Measurements from ENCODE around the gene RHOG. TPM values are rescaled to one million over a fixed set of nuclear protein-coding genes. Genes with fewer than 3 reads are reported as not detected.

RHOG gene
- total and polyA plus RNA-seq, 9 of the 15 experiments (the other 6 are each of a cell fraction or from before 2014, with no cell fraction given) = 22.6 to 162 (median 80.3) TPM

GRCh38 chr11:3824714-3825472 is 15.9 kb downstream of the RHOG start (continued):
- TF ChIP-seq XRCC4 (IDR thresholded peaks at IDR 0.05; ENCODE audit: extremely low read depth, insufficient read depth, insufficient read length) (no peak), TCF3 (CRISPR knock-in tag; IDR thresholded peaks at IDR 0.05) (peak; percentile 25; the same call in 1 of the 2 replicates), NEUROD1 (IDR thresholded peaks at IDR 0.05; ENCODE audit: borderline replicate concordance, low read depth, low read length, partially characterized antibody) (peak; percentile 60), ZKSCAN3 (CRISPR knock-in tag; IDR thresholded peaks at IDR 0.05) (no peak), CBX8 (IDR thresholded peaks at IDR 0.05; ENCODE audit: borderline replicate concordance, extremely low read depth, low read depth, low read length, poor library complexity, severe bottlenecking) (no peak), ZNF134 (CRISPR knock-in tag; conservative IDR thresholded peaks at IDR 0.05) (no peak), RNF2 (IDR thresholded peaks at IDR 0.05) (0 out of 2 replicates have a peak, but pooled peaks have one; percentile 48), FOXK1 (CRISPR knock-in tag; IDR thresholded peaks at IDR 0.05; ENCODE audit: borderline replicate concordance) (no peak), ARHGAP35 (IDR thresholded peaks at IDR 0.05; ENCODE audit: partially characterized antibody) (no peak), ZNF76 (CRISPR knock-in tag; IDR thresholded peaks at IDR 0.05; ENCODE audit: borderline replicate concordance) (no peak), ZNF589 (CRISPR knock-in tag; IDR thresholded peaks at IDR 0.05; ENCODE audit: low read depth) (no peak), SETDB1 (IDR thresholded peaks at IDR 0.05; ENCODE audit: low read length) (no peak), LEF1 (IDR thresholded peaks at IDR 0.05) (no peak), ZNF282 (CRISPR knock-in tag; IDR thresholded peaks at IDR 0.05) (no peak), ZNF263 (CRISPR knock-in tag; IDR thresholded peaks at IDR 0.05; ENCODE audit: borderline replicate concordance) (no peak), DACH1 (IDR thresholded peaks at IDR 0.05; ENCODE audit: partially characterized antibody) (no peak), MEF2A (IDR thresholded peaks at IDR 0.05; ENCODE audit: control insufficient read depth, low read depth, low read length) (no peak), THAP12 (CRISPR knock-in tag; IDR thresholded peaks at IDR 0.05) (no peak; the same call in 1 of the 2 replicates), MCM3 (IDR thresholded peaks at IDR 0.05) (no peak), FOXO4 (CRISPR knock-in tag; IDR thresholded peaks at IDR 0.05) (no peak), ZC3H4 (CRISPR knock-in tag; IDR thresholded peaks at IDR 0.05; ENCODE audit: borderline replicate concordance) (no peak), HOMEZ (CRISPR knock-in tag; IDR thresholded peaks at IDR 0.05) (no peak), LARP7 (IDR thresholded peaks at IDR 0.05) (no peak)

All from K562 (cell line).